ENCODE data around the gene KRT7.
"Not testable (repeated sequence)": the region's sequence is repeated elsewhere in the genome, so short reads cannot be mapped to it uniquely, and the experiment has no call there.

Gene KRT7

DNA sequence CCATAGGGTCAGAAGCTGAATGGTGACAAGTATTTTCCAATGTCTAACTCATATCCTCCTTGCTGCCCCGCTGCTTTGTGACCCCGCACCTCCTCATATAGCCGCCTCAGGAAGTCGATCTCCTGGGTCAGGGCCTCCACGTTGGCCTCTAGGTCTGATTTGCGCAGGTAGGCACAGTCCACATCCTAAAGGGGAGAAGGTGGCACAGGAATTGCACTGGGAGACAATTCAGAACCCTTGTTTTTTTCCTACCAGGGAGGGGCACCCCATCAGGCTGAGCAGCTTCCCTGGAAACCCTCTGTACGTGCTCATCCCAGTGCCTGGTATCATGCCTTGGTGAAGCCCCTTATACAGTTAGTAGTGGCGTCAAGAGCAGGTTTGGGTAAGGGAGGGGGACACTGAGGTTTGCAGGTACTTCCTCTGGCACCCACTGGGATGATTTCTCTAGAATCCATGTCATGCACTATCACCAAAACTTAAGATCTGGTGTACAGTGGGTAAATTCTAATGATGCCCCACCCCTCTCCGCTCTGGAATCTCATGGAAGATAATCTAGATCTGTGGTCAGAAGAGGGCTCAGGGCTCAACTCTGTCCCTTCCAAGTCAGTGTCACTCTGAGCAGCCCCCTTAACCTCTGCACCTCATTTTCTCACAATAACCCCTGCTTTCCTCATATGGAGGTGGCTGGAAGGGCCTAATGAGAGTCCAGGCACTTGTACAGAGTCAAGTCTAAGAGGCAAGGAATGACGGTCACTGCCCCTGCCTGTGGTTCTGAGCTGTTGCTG is 21.3 kb downstream of the KRT7 start:
- FAIRE-seq = no peak
- DNase-seq (ENCODE audit: insufficient read length, low spot score) = no peak

DNA sequence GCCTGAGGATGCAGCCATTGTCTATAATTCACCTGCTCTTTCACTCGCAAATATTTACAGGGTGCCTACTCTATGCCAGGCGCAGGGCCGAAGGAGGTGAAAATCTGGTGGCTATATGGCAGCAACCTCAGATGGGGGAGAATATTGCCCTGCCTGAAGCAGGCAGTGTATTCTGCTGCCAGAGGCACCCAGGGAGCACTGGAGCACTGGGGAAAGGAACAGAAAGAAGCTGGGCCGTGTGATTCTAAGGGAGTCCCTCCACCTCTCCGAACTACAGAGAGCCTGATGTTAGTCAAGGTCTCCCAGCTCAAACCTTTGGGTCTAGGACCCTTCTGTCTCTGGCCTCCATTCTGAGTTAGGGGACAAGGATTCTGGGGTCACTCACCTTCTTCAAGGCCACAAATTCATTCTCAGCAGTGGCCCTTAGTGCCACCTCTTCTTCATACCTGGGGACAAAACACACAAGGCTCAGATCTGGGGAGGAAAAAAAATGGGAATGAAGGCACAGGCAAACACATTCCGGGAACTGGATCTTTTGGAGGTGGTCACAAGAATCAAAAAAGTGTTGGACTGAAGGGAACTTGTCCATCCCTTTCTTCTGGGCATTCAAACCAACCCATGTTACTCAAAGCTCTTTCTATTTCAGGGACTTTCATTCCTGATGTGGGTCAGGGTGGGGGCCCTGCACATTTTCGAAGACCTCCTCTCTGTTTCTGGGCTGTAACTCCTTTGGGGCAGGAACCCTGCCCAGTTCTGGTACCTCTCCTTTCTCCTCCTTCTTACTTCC is 22.1 kb downstream of the KRT7 start:
- FAIRE-seq (no peak), DNase-seq (ENCODE audit: insufficient read length, low spot score) (no peak)

DNA sequence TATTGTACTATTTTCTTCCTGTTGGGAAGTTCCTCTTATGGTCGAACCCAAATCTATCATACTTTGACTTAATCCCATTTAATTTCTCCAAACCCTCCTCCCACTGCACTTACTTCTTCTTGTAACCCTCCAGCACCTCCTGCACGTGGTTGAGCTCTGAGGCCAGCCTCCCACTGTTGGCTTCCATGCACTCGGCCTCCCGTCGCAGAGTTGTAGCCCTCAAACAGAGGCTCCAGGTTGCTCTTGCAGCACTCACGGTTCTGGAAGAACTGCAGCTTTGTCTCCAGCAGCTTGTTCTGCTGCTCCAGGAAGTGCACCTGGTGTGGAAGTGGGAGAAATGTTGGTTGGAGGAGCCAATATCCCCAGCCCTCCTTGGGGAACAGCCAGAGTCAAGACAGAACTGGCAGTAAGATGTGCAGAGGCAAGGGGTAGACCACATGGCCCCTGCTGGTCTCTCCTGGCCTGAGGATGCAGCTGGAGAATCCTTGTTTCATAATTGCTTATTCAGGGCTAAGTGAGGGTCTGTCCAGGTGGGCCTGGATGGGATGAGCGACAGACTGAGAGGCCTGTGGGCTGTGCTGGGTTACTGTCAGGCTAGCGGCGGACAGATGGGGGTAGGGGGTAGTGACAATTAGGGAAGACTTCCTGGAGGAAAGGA is 23.0 kb downstream of the KRT7 start:
- FAIRE-seq (no peak), DNase-seq (ENCODE audit: insufficient read length, low spot score) (no peak)

DNA sequence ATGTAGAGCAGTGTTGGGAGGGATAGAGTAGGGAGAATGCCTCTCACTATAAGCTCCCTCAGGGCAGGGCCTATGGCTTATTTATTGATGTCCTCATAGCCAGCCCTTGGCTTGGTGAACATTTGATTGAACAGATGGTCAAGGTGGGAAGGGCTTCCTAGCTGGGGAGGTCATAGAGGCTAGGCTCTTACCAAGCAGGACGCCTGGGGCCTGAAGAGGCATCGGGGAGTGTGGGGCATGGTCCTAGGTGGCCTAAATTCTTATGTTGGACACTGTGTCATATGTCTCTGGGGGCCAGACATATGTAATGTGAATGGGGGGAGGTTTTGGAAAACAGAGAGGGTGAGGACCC is 23.5 kb downstream of the KRT7 start:
- FAIRE-seq (no peak), DNase-seq (ENCODE audit: insufficient read length, low spot score) (no peak)

DNA sequence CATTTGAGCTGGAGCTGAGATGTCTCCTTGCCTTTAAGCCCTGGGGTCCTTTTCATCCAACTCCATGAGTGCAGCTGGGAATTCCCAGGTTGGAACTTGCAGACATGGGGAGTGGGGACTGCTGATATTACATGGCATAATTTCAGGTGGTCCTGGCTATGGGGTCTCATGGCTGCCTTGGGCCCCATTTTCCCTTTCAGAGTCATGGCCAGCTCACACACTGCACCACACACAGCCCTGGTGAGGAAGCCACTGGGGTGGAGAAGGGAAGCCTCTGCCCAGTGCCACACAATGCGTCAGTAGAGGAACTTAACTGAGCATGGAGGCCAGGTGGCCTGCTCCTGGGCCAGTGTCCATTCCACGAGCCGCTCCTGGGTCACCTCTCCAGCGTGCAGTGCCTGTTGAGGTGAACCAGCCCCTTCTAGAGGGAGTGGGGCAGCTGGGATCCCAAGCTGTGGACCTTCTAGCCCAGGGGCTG is 24.1 kb downstream of the KRT7 start:
- FAIRE-seq (no peak), DNase-seq (ENCODE audit: insufficient read length, low spot score) (no peak)

DNA sequence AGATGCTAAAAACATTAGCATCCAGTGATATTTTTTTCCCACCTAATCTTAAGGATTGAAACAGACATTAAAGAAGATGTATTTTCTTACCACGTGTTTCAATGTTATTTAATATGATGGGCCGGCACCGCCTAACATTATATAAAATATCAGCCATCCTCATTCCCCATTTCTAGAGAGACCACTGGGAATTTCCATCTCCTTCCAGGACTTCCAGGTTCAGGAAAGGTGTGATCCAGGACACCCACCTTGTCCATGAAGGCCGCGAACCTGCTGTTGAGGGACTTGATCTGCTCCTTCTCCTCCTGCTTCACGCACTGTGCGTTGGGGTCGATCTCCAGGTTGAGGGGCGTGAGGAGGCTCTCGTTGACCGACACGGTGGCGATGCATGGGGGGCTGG is 24.9 kb downstream of the KRT7 start:
- not testable (repeated sequence) for FAIRE-seq

DNA sequence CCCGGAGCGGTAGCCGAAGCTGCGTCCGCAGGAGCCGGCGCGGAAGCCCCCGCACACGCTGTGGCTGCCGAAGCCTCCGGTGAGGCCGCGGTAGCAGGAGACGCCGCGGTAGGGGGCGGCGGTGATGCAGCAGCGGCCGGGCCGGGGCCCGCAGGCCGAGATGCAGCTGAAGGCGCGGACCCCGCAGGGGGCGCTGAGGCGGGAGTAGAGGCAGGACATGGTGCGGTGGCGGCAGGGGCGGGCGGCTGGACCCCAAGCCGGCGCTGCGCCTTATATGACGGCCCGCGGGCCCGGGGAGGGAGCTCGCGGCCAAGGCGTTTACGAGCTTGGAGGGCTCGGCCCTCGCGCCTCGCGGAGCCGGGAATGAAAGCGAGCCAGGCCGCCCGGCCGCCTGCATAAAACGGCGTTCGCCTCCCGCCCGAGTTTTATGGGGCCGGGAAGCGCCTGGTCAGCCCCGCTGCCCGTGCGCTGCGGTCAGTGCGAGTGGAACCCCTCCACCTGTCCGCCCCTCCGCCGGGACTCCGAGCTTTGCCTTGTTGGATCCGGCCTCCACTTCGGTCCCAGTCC is 25.4 kb downstream of the KRT7 start:
- FAIRE-seq (no peak), DNase-seq (ENCODE audit: insufficient read length, low spot score) (no peak)

More for the DNA sequence above, 24.9 kb downstream of the KRT7 start:
- not testable (repeated sequence) for DNase-seq (ENCODE audit: insufficient read length, low spot score)

DNA sequence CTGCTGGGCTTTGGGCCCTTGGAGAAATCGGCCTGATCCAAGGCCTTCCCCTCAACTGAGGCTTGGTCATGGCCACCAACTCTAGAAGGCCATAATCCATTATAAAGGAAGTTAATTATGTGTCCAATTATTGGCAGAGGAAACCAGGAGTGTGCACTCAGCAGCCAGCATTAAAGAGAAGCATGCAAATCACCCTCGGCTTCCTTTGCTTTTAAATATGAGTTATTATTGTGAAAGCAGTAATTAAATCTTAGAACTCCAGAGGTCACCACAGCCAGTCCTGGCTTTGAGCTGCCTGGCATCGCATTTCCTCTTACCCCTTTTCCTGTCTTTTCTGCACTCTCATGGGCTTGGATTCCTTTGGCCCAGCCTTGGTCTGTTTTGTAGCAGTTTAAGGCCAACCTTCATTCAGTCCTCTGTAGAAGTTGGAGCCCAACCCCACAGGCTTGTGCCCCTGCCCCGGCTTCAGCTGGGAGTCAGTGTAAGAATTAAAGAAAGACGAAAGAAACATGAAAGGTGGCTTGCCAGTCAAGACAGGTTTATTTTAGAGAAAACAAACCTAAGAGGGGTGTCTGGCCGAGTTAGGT is 26.7 kb downstream of the KRT7 start:
- FAIRE-seq = no peak

DNA sequence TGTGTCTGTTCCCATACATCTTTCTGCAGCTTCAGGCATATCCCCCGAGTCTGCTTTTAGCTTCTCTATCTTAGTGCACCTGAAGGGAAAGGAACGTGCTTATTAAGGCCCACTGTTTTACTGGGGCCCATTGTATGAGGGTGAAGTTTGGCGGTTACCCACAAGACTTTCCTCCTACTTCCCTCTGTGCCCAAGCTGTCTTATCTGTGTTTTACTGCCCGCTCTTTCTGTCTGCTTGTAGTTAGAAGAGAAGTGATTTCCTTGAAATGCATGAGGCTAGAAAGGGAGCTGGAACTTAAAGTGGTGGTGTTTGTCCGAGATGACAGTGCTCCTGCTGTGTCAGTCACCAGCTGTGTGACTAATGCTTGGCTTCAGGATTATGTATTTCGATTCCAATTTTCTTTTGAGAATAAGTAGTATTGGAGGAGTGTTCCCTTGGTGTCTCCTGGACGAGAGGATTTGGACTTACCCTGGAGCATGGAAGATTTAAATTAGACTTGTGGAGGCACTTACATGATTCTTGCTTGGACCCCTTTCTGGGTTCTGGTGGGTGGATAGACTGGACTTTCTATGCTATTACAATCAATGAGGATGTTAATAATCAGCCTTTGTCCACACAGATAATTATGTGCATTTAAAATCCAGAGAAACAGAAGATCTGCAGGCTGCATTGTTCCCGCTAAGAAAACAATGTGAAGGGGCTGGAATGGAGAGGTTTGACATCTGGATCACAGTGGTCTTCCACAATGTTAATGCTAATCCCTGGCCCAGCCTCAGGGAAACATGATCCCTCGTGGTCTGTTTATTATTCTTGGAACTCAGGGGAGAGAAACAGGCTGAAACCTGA is 27.5 kb downstream of the KRT7 start:
- peak; percentile 29 for DNase-seq (ENCODE audit: insufficient read length, low spot score)
- FAIRE-seq = peak; percentile 23

More for the DNA sequence above, 26.7 kb downstream of the KRT7 start:
- no peak for DNase-seq (ENCODE audit: insufficient read length, low spot score)

DNA sequence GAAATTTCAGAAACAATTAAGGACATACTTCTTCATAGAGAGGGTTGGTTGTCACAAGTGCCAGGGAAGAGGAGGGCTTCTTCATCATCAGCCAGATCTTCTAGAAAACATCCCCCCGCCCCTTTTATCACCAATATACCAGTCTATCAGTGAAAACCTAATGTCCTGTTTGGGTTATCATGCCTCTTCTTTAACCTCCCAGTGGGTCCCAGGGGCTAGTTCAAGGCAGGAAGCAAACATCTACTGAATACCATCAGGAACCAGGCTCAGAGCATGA is 28.1 kb downstream of the KRT7 start:
- DNase-seq (ENCODE audit: insufficient read length, low spot score) (no peak), FAIRE-seq (no peak)

DNA sequence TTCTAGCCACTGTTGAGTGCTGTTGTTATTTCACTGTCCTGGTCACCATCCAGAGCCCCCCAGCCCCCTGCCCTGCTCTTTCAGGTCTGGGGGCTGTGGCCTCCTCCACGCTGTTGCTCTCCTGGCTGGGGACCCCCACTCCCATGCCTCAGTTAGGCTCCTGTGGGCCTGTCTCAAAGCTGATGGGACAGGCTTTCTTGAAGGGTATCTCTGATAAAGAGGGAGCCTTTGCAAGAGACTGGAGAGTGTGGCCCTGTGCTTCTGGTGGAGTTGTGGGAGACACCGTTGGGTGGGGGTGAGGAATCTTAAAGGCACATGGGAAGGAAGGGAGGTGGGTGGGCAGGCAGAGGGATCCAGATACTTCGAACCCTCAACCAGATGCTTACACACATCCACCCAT is 29.2 kb downstream of the KRT7 start:
- DNase-seq (ENCODE audit: insufficient read length, low spot score) (no peak), FAIRE-seq (no peak)

DNA sequence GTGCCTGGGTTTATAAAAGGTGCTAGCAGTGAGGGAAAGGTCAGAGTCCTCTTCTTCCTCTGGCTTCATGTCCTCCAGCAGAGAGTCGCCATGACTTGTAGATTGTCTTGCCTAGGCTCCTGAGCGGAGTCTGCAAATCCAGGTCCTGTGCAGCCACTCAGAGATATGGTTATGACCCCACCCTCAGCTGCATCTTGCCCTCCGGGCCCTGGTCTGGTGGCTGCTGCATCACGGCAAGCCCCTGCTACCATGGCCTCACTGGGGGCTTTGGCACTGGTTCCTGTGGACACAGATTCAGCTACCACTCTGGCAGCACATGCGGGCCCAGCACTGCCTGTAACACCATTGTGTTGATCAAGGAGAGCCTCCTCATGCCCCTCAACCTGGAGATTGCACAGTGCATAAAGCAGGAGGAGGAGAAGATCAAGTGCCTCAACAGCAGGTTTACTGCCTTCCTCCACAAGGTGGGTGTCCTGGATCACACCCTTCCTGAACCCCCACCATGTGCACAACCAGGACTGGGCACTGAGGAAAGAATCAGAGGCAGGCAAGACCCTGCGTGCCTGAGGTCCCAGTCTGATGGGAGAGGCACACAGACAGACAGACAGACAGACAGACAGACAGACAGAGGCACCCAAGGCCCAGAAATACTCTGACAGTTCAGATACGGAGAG is 30.9 kb downstream of the KRT7 start:
- FAIRE-seq (no peak), DNase-seq (ENCODE audit: insufficient read length, low spot score) (no peak)

DNA sequence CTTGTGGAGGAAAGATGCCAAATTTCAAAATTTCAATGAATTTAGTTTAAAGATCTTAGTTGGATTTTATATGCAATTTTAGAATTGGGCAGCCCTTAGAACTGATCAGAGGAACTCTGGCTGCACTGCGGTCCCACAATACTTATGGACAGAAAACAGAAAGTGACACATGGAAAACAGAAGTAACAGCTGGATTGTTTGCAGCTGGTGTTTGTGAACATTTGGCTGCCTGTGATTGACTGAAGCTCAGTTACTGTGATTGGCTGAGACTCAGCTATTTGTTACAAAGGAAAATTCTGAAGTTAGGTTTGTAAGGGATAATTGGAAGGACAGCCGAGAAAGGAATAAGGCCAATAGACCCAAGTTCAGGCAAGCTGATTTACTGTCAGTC is 31.4 kb downstream of the KRT7 start:
- DNase-seq (ENCODE audit: insufficient read length, low spot score) (no peak), FAIRE-seq (no peak)

DNA sequence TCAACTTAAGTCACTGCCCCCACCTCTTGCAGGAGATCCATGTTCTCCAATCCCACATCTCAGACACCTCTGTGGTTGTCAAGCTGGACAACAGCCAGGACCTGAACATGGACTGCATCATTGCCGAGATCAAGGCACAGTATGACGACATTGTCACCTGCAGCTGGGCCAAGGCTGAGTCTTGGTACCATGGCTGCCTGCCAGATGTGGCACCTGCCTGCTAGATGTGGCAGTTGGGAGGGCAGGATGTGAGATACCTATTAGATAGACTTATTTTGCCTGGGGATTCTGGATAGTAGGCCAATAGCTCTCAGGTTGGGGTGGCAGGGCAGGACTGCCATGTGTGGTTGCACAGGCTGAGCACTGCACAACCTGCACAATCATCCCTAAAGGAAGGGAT is 33.5 kb downstream of the KRT7 start:
- DNase-seq (ENCODE audit: insufficient read length, low spot score) (no peak), FAIRE-seq (peak; percentile 62)

DNA sequence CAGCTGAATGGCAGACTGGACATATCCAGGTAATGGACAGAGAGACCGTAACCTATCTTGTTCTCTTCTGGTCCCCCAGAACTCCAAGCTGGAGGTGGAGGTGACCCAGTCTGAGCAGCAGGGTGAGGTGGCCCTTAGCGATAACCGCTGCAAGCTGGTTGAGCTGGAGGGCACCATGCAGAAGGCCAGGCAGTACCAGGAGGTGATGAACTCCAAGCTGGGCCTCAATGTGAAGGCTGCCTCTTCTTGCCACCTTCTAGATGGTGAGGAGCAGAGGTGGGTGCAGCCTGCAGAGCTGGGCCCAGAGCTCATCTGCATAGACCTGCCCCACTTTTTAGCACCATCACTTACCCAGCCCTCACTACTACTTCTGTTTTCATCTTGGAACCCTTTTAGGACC is 34.2 kb downstream of the KRT7 start:
- no peak for DNase-seq (ENCODE audit: insufficient read length, low spot score)
- FAIRE-seq = no peak

DNA sequence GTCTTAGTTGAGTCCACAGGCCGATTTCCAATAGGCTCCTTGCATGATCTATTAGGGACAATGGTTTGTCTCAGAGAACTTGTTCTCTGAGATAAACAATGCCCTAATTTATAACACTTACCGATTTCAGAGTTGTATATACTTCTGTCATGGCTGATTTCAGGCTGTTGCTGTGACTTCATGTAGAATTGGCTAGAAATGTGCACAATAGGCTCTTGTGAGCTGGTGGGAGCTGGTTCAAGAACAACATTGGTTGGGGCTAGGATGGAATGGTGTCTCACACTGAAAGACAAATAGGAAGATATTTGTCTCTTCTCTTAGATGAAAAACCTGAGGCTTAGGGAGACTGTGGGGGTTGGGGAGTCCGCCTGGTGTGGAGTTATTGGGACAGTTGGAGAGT is 34.7 kb downstream of the KRT7 start:
- FAIRE-seq = no peak
- DNase-seq (ENCODE audit: insufficient read length, low spot score) = no peak

DNA sequence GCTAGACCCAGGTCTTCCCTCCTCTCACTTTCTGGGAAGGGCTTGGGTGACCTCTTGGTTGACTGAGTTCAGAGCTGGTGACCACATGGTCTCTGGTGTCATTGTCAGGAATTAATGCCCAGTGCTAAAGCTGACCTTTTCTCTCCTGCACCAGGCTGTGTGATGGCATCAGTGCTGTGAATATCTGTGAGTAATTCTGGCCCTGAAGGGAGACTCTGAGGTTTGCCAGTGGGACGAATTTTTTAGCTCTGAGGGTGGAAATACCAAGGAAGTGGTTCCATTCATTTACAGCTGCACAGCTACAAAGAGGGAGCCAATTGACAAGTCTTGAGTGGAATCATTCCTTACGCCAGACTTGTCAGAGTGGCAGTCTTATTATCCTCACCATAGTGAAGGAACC is 35.2 kb downstream of the KRT7 start:
- DNase-seq (ENCODE audit: insufficient read length, low spot score) (no peak), FAIRE-seq (no peak)

DNA sequence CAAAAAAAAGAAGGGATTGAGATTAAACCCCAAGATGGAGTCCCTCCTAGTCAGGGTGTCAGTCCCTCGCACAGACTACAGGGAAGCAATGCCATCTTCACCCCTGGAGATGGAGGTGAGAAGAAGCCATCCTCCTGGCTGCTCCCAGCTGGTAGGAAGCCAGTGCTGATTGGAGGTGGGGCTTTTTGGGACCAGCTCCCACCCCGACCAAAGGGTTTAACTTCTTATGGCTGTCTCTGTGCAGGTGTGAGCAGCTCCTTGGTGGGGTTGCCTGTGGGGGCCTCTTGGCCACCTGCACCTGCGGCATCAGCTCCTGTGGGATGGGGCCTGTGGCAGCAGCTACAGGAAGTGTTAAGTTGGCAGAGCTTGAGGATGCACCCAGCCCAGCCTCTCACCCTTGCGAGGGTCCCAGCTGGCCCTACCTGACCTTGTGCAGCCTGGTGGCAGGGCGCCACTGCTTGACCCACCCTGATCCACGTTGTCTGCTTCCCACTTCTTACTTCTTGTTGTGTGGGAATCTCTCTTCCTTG is 37.6 kb downstream of the KRT7 start:
- no peak for FAIRE-seq
- DNase-seq (ENCODE audit: insufficient read length, low spot score) = no peak

DNA sequence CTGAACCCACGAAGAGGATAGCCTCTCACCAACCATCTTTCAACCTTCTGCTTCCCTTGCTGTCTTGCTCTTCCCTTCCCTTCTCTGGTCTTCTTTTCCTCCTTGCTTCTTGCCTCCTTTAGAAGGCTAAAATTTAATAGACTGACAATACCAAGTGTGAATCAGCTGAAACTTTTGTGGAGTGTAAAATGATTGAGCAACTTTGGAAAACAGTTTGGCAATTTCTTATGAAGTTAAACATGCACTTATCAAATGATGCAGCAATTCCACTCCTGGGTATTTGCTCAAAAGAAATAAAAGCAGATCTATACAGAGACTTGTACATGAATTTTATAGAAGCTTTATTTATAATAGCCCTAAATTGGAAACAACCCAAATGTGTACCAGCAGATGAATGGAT is 38.1 kb downstream of the KRT7 start:
- DNase-seq (ENCODE audit: insufficient read length, low spot score) (no peak), FAIRE-seq (no peak)

All from HTR-8/SVneo (cell line).